GM20000 (cell line): ENCODE results near the gene PKDREJ.

ENCODE experiments used
- DNase-seq: peaks from one replicate; pipeline ENCODE4 v3.0.0; 2012; ENCODE audit warnings: low spot score
- TF ChIP-seq, protein P1 (sequence below): IDR thresholded peaks from 2 replicates; pipeline ENCODE4 v1.5.1; 2012; ENCODE audit warnings: mild to moderate bottlenecking, control low read depth; ENCODE audit errors: extremely low read depth, missing control alignments

PKDREJ gene

DNA sequence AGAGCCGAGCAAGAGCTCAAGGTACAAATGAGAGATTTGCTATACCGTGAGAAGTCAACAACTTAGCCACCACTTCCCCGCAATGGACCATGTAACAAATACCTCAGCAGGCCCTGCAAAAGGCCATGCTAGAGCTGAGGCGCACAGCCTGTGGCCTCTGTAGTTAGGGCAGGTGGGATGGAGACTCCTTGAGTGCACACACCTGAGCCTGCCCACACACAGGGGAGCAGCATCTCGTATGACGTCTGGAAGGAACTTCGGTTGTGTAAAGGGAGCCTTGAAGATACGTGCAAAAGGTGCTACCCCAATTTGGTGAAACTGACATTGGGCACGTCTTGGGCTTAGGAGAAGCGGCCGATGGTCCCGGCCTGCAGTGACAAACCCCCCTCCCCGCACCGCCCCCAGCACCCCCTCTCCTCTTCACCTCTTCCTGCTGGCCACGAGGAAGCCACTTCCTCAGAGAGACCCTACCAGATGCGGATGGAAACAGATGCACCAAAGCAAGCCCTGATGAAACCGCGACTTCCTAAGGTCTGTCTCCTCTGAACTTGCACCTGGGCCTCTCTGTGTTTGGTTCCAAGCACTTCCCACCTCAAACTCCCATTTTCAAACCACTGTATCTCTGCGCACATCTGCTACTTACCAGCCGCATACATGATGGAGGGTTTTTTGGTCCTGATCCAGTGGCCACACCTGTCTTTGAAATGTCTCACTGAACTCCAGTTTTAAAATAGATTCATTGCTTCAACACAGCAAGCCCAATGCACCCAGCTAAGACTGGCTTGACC is 23.7 kb downstream of the PKDREJ start:
- TF ChIP-seq, protein P1, sequence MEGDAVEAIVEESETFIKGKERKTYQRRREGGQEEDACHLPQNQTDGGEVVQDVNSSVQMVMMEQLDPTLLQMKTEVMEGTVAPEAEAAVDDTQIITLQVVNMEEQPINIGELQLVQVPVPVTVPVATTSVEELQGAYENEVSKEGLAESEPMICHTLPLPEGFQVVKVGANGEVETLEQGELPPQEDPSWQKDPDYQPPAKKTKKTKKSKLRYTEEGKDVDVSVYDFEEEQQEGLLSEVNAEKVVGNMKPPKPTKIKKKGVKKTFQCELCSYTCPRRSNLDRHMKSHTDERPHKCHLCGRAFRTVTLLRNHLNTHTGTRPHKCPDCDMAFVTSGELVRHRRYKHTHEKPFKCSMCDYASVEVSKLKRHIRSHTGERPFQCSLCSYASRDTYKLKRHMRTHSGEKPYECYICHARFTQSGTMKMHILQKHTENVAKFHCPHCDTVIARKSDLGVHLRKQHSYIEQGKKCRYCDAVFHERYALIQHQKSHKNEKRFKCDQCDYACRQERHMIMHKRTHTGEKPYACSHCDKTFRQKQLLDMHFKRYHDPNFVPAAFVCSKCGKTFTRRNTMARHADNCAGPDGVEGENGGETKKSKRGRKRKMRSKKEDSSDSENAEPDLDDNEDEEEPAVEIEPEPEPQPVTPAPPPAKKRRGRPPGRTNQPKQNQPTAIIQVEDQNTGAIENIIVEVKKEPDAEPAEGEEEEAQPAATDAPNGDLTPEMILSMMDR: no peak
- DNase-seq: no peak

- TF ChIP-seq, protein P1: no peak
- no peak for DNase-seq
Observed at GRCh38 chr22:46238541-46238940, 24.6 kb downstream of the PKDREJ start.

DNA sequence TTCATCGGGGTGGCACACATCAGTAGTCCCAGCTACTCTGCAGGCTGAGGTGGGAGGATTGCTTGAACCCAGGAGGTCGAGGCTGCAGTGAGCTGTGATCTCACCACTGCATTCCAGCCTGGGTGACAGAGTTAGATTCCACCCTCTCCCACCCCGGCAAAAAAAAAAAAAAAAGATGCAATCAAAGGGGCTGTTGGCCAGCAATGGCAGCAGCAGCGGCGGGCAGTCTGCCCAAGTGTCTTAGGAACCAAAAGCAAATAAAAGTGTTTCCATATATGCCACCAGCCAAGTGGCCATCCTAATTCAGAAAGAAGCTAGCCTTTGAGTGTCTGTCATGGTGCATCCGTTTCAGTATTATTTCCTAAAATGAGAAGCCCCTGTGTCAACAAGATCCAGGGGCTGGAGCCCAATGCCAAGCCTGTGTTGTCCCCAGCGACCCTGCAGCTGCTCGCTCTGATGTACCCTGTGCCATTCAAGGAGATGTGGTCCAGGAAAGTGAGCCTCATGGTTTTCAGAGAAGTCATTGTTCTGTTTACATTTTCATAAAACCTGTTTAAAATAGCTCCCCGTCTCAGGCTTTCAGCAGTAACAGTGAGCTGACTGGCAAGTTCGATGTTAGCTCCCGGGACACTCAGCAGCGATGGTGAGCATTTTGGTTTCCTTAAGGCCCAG is 25.6 kb downstream of the PKDREJ start:
- TF ChIP-seq, protein P1: no peak
- DNase-seq: no peak

DNA sequence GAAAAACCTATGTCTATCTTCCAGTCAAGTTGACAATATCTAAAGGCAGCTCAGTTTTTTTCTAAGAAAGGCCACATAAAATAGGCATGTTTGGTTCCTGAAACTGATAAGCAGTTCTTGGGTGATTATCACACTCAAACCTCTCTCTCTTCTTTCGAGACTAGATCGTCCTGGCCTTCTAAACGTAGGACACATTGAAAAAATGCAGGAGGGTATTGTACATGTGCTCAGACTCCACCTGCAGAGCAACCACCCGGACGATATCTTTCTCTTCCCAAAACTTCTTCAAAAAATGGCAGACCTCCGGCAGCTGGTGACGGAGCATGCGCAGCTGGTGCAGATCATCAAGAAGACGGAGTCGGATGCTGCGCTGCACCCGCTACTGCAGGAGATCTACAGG is 28.2 kb downstream of the PKDREJ start:
- no peak for DNase-seq
- TF ChIP-seq, protein P1: no peak

DNA sequence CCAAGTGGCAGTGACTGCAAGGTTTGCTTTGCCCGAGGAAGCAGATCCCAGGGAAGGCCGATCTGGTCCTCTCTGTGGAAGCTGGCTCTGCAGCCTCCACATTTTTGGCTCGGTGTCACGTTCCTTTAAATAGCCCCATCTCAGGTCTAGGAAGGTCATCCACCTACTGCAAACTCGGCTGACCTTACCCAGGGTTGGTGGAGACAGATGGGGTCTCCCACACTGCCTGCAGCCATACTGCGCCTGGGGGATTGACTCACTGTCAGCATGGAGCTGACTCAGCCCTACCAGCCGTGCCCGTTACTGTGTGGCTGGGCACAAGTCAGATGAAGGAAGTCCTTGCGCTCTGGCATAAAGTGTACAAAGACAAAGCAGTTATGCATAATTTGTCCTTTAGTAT is 29.9 kb downstream of the PKDREJ start:
- TF ChIP-seq, protein P1: no peak

GRCh38 chr22:46230262-46230901 is 32.8 kb downstream of the PKDREJ start:
- TF ChIP-seq, protein P1: no peak

More for the DNA sequence above, 29.9 kb downstream of the PKDREJ start:
- DNase-seq: no peak

DNA sequence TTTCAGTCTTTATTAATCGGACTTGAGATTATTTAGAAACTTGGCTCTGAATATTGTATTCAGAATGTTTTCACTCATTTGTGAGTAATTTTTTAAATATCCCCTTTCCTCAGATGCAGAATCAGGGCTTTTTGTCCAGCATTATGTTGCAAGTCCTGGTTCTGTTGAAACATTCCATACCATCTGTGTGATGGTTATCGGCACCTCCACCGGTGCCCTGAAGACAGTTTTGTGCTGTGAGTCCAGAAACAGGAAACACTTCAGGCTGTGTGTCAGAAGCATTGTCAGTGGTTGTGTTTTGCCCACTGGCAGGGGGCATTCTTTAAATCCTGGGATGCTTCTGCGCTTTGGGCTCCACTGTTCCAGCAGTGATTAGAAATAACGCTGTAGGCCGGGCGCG is 33.4 kb downstream of the PKDREJ start:
- no peak for DNase-seq
- TF ChIP-seq, protein P1: no peak

More at GRCh38 chr22:46230262-46230901, 32.8 kb downstream of the PKDREJ start:
- DNase-seq: no peak
